ENCODE data around the gene STX7.

STX7 gene

GRCh38 chr6:132399376-132400074, 113.4 kb downstream of the STX7 start:
- Histone ChIP-seq H3K4me3 (ENCODE audit: low read depth, low read length) (peak overlapping the region; percentile 96), H3K27ac (ENCODE audit: extremely low read depth, low read depth, low read length) (no peak overlapping the region), H3K9me3 (ENCODE audit: control insufficient read depth, insufficient read depth, low read depth, low read length) (no peaks in the 10 kb centered on the region), H3K36me3 (ENCODE audit: control insufficient read depth in 2 of 2, insufficient read depth in 1 of 2, low read length in 2 of 2) (no peaks in the 10 kb centered on the region), H3K4me1 (ENCODE audit: control insufficient read depth, insufficient read depth, low read length) (peaks cover 19% of the 10 kb centered on the region)
- ChIA-PET POLR2A (interaction anchor here (0.7 kb wide), 1 partner anchor 1850 kb away, joined by 3 read pairs; no protein-coding TSS in a partner anchor), CTCF (interaction anchor here (1.5 to 1.7 kb wide), 2 partner anchors 99 to 119 kb away, joined by 6 to 7 read pairs; no protein-coding TSS in a partner anchor)
- TF ChIP-seq KLF1 (tag by site-specific recombination; IDR thresholded peaks at IDR 0.05) (no peak), ZXDB (tag by site-specific recombination; IDR thresholded peaks at IDR 0.05) (peak; percentile 19; the same call in 1 of the 2 replicates), KLF7 (tag by site-specific recombination; IDR thresholded peaks at IDR 0.05; ENCODE audit: borderline replicate concordance) (no peak), YY2 (tag by site-specific recombination; IDR thresholded peaks at IDR 0.05) (no peak), GLI4 (tag by site-specific recombination; IDR thresholded peaks at IDR 0.05) (no peak), ZNF426 (tag by site-specific recombination; IDR thresholded peaks at IDR 0.05) (no peak), ZNF354C (tag by site-specific recombination; IDR thresholded peaks at IDR 0.05; ENCODE audit: borderline replicate concordance, low read depth) (no peak), ZSCAN30 (tag by site-specific recombination; IDR thresholded peaks at IDR 0.05) (no peak), MEIS1 (CRISPR knock-in tag; IDR thresholded peaks at IDR 0.05; ENCODE audit: borderline replicate concordance) (no peak), HOXD13 (CRISPR knock-in tag; IDR thresholded peaks at IDR 0.05; ENCODE audit: borderline replicate concordance) (peak; percentile 86), ZFHX2 (tag by site-specific recombination; conservative IDR thresholded peaks at IDR 0.05) (no peak), ZNF133 (tag by site-specific recombination; IDR thresholded peaks at IDR 0.05) (no peak), ZNF221 (tag by site-specific recombination; IDR thresholded peaks at IDR 0.05; ENCODE audit: borderline replicate concordance) (no peak), HOXC10 (CRISPR knock-in tag; IDR thresholded peaks at IDR 0.05) (no peak), ZSCAN23 (tag by site-specific recombination; IDR thresholded peaks at IDR 0.05) (no peak), SCRT1 (tag by site-specific recombination; IDR thresholded peaks at IDR 0.05; ENCODE audit: borderline replicate concordance) (no peak), ZNF521 (tag by site-specific recombination; IDR thresholded peaks at IDR 0.05) (no peak), HOXA7 (CRISPR knock-in tag; IDR thresholded peaks at IDR 0.05; ENCODE audit: borderline replicate concordance) (no peak), ZBTB17 (tag by site-specific recombination; IDR thresholded peaks at IDR 0.05) (no peak), ZNF433 (tag by site-specific recombination; IDR thresholded peaks at IDR 0.05; ENCODE audit: low read depth) (no peak), ZNF24 (tag by site-specific recombination; IDR thresholded peaks at IDR 0.05) (no peak), RBAK (tag by site-specific recombination; IDR thresholded peaks at IDR 0.05) (no peak), ZNF664 (tag by site-specific recombination; IDR thresholded peaks at IDR 0.05) (peak; percentile 64; the same call in 1 of the 2 replicates), ZNF639 (tag by site-specific recombination; IDR thresholded peaks at IDR 0.05) (no peak), BCL11B (tag by site-specific recombination; IDR thresholded peaks at IDR 0.05; ENCODE audit: low read depth) (0 out of 2 replicates have a peak, but pooled peaks have one; percentile 37), ZNF341 (tag by site-specific recombination; IDR thresholded peaks at IDR 0.05; ENCODE audit: low read depth) (no peak), ZIC2 (tag by site-specific recombination; IDR thresholded peaks at IDR 0.05) (no peak), ZEB2 (tag by site-specific recombination; IDR thresholded peaks at IDR 0.05) (peak; percentile 63), ZNF19 (tag by site-specific recombination; IDR thresholded peaks at IDR 0.05; ENCODE audit: low read depth) (no peak), ZNF629 (tag by site-specific recombination; IDR thresholded peaks at IDR 0.05) (0 out of 2 replicates have a peak, but pooled peaks have one; percentile 15), ZNF138 (tag by site-specific recombination; IDR thresholded peaks at IDR 0.05; ENCODE audit: borderline replicate concordance) (no peak), PATZ1 (tag by site-specific recombination; IDR thresholded peaks at IDR 0.05) (no peak), OVOL3 (tag by site-specific recombination; IDR thresholded peaks at IDR 0.05) (no peak)
- TF ChIP-seq, protein P1, sequence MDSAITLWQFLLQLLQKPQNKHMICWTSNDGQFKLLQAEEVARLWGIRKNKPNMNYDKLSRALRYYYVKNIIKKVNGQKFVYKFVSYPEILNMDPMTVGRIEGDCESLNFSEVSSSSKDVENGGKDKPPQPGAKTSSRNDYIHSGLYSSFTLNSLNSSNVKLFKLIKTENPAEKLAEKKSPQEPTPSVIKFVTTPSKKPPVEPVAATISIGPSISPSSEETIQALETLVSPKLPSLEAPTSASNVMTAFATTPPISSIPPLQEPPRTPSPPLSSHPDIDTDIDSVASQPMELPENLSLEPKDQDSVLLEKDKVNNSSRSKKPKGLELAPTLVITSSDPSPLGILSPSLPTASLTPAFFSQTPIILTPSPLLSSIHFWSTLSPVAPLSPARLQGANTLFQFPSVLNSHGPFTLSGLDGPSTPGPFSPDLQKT (IDR thresholded peaks at IDR 0.05; ENCODE audit: borderline replicate concordance, low read depth, low read length), result no peak
- TF ChIP-seq, protein P2, sequence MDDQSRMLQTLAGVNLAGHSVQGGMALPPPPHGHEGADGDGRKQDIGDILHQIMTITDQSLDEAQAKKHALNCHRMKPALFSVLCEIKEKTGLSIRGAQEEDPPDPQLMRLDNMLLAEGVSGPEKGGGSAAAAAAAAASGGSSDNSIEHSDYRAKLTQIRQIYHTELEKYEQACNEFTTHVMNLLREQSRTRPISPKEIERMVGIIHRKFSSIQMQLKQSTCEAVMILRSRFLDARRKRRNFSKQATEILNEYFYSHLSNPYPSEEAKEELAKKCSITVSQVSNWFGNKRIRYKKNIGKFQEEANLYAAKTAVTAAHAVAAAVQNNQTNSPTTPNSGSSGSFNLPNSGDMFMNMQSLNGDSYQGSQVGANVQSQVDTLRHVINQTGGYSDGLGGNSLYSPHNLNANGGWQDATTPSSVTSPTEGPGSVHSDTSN (CRISPR knock-in tag; IDR thresholded peaks at IDR 0.05), result no peak
